Dendritic cell treated with granulocyte-macrophage colony-stimulating factor and Interleukin-4, amounts not matched to agents 40 ng/mL and 50 ng/mL, for 4 days (primary cell): ENCODE data around the gene LGALS13.

Experiments used
- H3K27ac Mint-ChIP-seq: one replicate; pipeline ENCODE4 v1.8.0; 2022; ENCODE audit warnings: mild to moderate bottlenecking, mixed read lengths
- H3K27me3 Mint-ChIP-seq: one replicate; pipeline ENCODE4 v1.8.0; 2022; ENCODE audit warnings: mild to moderate bottlenecking, mixed read lengths
- H3K36me3 Mint-ChIP-seq: one replicate; pipeline ENCODE4 v1.8.0; 2022; ENCODE audit warnings: low read depth, mixed read lengths
- H3K4me1 Mint-ChIP-seq: one replicate; pipeline ENCODE4 v1.8.0; 2022; ENCODE audit warnings: low read depth, mixed read lengths
- H3K4me3 Mint-ChIP-seq: one replicate; pipeline ENCODE4 v1.8.0; 2022; ENCODE audit warnings: mild to moderate bottlenecking, moderate library complexity, mixed read lengths
- H3K9me3 Mint-ChIP-seq: one replicate; pipeline ENCODE4 v1.8.0; 2022; ENCODE audit warnings: mixed read lengths
- intact Hi-C: fragments of 100-400 bp; cut with micrococcal nuclease; formaldehyde crosslinking; loops from one replicate; pipeline ENCODE4 v1.15.0; 2022

Gene LGALS13

GRCh38 chr19:39643591-39643990, 41.3 kb downstream of the LGALS13 start:
- no peaks in the 10 kb centered on the region for H3K9me3 Mint-ChIP-seq
- no peak overlapping the region for H3K4me3 Mint-ChIP-seq
- no peak overlapping the region for H3K27ac Mint-ChIP-seq
- H3K4me1 Mint-ChIP-seq, result no peaks in the 10 kb centered on the region
- intact Hi-C loops, result no loop called here
- H3K36me3 Mint-ChIP-seq, result no peaks in the 10 kb centered on the region
- H3K27me3 Mint-ChIP-seq, result peaks cover 3% of the 10 kb centered on the region

GRCh38 chr19:39645800-39646411, 43.6 kb downstream of the LGALS13 start:
- intact Hi-C loops, result no loop called here
- no peak overlapping the region for H3K4me3 Mint-ChIP-seq
- H3K27me3 Mint-ChIP-seq, result peaks cover 5% of the 10 kb centered on the region
- H3K36me3 Mint-ChIP-seq, result no peaks in the 10 kb centered on the region
- H3K27ac Mint-ChIP-seq, result no peak overlapping the region
- no peaks in the 10 kb centered on the region for H3K9me3 Mint-ChIP-seq
- no peaks in the 10 kb centered on the region for H3K4me1 Mint-ChIP-seq

GRCh38 chr19:39647918-39648317, 45.6 kb downstream of the LGALS13 start:
- intact Hi-C loops, result no loop called here
- Mint-ChIP-seq H3K27me3 (peaks cover 9% of the 10 kb centered on the region), H3K27ac (no peak overlapping the region), H3K4me3 (no peak overlapping the region), H3K36me3 (no peaks in the 10 kb centered on the region), H3K9me3 (no peaks in the 10 kb centered on the region), H3K4me1 (no peaks in the 10 kb centered on the region)

GRCh38 chr19:39655613-39656012, 53.3 kb downstream of the LGALS13 start, which contains the start of gene LGALS16:
TSS of gene LGALS16 (plus strand) at chr19:39655913. CDS start at chr19:39655962, 49 bp downstream.
- Mint-ChIP-seq H3K36me3 (no peaks in the 10 kb centered on the region), H3K4me1 (no peaks in the 10 kb centered on the region), H3K27ac (no peak within 1 kb of the TSS), H3K4me3 (no peak within 1 kb of the TSS), H3K9me3 (no peaks in the 10 kb centered on the region), H3K27me3 (peaks cover 14% of the 10 kb centered on the region)
- intact Hi-C loops, result no loop called here
